Measurements from ENCODE around the gene PCDHA8.
A peak's percentile ranks its signal among the peaks of the same experiment; 100 is the strongest.
"Not testable (repeated sequence)": the region's sequence is repeated elsewhere in the genome, so short reads cannot be mapped to it uniquely, and the experiment has no call there.

The PCDHA8 gene, protein sequence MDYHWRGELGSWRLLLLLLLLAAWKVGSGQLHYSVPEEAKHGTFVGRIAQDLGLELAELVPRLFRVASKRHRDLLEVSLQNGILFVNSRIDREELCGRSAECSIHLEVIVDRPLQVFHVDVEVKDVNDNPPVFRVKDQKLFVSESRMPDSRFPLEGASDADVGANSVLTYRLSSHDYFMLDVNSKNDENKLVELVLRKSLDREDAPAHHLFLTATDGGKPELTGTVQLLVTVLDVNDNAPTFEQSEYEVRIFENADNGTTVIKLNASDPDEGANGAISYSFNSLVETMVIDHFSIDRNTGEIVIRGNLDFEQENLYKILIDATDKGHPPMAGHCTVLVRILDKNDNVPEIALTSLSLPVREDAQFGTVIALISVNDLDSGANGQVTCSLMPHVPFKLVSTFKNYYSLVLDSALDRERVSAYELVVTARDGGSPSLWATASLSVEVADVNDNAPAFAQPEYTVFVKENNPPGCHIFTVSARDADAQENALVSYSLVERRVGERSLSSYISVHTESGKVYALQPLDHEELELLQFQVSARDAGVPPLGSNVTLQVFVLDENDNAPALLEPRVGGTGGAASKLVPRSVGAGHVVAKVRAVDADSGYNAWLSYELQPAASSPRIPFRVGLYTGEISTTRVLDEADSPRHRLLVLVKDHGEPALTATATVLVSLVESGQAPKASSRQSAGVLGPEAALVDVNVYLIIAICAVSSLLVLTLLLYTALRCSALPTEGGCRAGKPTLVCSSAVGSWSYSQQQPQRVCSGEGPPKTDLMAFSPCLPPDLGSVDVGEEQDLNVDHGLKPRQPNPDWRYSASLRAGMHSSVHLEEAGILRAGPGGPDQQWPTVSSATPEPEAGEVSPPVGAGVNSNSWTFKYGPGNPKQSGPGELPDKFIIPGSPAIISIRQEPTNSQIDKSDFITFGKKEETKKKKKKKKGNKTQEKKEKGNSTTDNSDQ

DNA sequence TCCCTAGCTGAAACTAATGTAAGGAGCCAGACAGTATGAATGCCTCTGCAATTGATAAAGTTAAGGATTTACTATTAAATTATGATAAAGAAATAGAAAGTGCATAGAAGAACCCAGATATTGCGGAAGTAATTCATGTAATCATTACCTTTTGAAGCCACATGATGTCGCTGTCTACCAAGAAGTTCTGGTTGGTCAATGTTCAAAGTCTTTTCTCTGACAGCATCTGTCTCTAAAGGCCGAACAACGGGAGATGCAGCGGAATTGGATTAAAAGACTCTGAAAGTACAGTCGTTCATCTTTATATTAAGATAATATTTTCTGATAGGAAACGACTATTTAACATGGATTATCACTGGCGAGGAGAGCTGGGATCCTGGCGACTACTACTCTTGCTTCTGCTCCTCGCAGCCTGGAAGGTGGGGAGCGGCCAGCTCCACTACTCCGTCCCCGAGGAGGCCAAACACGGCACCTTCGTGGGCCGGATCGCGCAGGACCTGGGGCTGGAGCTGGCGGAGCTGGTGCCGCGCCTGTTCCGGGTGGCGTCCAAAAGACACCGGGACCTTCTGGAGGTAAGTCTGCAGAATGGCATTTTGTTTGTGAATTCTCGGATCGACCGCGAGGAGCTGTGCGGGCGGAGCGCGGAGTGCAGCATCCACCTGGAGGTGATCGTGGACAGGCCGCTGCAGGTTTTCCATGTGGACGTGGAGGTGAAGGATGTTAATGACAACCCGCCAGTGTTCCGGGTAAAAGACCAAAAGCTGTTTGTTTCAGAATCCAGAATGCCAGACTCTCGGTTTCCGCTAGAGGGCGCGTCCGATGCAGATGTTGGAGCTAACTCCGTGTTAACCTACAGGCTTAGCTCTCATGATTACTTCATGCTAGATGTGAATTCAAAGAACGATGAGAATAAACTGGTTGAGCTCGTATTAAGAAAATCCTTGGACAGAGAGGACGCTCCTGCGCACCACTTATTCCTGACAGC lies at the start of gene PCDHA8:
TSS of gene PCDHA8 (plus strand) at position 210 of the 985 bp plus-strand sequence. CDS start at position 345, 135 bp downstream.
- DNase-seq, result peak; percentile 4

DNA sequence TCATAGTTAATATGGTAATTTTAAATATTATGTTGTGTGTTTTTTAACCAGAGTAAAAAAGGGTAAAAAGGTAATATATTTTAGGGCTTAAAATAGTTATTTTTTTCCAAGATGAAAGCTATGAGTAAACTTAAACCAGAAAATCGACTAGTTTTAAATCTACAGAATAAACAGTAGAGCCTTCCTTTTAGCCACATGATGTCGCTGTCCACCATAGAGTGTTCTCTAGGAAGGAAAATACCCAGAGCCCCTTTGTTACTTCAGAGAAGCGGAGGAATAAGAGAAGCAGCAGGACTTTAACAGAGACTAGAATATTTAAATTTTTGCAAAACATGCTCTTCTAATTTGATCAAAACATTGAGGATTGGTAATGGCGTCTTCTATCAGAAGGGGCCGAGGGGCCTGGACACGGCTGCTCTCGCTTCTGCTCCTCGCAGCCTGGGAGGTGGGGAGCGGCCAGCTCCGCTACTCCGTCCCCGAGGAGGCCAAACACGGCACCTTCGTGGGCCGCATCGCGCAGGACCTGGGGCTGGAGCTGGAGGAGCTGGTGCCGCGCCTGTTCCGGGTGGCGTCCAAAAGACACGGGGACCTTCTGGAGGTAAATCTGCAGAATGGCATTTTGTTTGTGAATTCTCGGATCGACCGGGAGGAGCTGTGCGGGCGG lies 46.3 kb upstream of the PCDHA8 start, which contains the start of gene PCDHA2:
TSS of gene PCDHA2 (plus strand) at position 258 of the 664 bp plus-strand sequence.
- no peak for DNase-seq

DNA sequence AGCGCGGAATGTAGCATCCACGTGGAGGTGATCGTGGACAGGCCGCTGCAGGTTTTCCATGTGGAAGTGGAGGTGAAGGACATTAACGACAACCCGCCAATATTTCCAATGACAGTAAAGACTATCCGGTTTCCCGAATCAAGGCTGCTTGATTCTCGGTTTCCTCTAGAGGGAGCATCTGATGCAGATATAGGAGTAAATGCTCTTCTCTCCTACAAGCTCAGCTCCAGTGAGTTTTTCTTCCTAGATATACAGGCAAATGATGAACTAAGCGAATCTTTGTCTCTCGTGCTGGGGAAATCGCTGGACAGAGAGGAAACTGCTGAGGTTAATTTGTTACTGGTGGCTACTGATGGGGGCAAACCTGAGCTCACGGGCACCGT lies 45.7 kb upstream of the PCDHA8 start:
- DNase-seq, result no peak

DNA sequence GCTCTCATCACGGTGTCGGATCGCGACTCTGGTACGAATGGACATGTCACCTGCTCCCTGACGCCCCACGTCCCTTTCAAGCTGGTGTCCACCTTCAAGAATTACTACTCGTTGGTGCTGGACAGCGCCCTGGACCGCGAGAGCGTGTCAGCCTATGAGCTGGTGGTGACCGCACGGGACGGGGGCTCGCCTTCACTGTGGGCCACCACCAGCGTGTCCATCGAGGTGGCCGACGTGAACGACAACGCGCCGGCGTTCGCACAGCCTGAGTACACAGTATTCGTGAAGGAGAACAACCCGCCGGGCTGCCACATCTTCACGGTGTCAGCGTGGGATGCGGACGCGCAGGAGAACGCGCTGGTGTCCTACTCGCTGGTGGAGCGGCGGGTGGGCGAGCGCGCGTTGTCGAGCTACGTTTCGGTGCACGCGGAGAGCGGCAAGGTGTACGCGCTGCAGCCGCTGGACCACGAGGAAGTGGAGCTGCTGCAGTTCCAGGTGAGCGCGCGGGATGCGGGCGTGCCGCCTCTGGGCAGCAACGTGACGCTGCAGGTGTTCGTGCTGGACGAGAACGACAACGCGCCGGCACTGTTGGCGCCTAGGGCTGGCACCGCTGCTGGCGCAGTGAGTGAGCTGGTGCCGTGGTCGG lies 44.8 kb upstream of the PCDHA8 start:
- DNase-seq, result not testable (repeated sequence)

DNA sequence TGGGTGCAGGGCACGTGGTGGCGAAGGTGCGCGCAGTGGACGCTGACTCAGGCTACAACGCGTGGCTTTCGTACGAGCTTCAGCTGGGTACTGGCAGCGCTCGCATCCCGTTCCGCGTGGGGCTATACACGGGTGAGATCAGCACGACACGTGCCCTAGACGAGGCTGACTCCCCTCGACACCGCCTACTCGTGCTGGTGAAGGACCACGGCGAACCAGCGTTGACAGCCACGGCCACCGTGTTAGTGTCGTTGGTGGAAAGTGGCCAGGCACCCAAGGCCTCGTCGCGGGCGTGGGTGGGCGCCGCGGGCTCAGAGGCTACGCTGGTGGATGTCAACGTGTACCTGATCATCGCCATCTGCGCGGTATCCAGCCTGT lies 44.3 kb upstream of the PCDHA8 start:
- no peak for DNase-seq

DNA sequence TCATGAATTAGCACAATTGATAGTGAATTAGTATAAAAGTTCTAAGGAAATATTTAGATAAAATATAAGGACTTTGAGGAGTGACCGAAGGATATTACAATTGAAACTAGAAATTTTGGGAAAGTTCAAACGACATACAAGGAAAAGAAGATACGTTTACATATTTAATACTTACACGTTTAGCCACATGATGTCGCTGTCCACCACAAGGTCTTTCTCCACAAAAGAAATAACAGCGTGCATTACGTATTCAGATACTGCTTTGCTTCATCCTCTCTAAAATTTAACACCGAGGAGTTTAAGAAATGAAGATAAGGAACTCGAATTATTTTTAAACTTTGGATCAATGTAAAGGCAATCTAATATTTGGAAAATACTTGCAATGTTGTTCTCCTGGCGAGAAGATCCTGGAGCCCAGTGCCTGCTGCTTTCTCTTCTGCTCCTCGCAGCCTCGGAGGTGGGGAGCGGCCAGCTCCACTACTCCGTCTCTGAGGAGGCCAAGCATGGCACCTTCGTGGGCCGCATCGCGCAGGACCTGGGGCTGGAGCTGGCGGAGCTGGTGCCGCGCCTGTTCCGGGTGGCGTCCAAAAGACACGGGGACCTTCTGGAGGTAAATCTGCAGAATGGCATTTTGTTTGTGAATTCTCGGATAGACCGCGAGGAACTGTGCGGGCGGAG lies 40.0 kb upstream of the PCDHA8 start, which contains the start of gene PCDHA3:
TSS of gene PCDHA3 (plus strand) at position 242 of the 678 bp plus-strand sequence.
- DNase-seq, result no peak

DNA sequence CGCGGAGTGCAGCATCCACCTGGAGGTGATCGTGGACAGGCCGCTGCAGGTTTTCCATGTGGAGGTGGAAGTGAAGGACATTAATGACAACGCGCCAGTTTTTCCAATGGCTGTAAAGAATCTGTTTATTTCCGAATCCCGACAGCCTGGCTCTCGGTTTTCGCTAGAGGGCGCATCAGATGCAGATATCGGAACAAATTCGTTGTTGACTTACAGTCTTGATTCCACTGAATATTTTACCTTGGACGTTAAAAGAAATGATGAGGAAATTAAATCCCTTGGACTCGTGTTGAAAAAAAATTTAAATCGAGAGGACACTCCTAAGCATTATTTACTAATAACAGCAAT lies 39.5 kb upstream of the PCDHA8 start:
- DNase-seq, result no peak

DNA sequence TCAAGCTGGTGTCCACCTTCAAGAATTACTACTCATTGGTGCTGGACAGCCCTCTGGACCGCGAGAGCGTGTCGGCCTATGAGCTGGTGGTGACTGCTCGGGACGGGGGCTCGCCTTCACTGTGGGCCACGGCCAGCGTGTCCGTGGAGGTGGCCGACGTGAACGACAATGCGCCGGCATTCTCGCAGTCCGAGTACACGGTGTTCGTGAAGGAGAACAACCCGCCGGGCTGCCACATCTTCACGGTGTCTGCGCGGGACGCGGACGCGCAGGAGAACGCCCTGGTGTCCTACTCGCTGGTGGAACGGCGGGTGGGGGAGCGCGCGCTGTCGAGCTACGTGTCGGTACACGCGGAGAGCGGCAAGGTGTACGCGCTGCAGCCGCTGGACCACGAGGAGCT lies 38.6 kb upstream of the PCDHA8 start:
- DNase-seq, result not testable (repeated sequence)

DNA sequence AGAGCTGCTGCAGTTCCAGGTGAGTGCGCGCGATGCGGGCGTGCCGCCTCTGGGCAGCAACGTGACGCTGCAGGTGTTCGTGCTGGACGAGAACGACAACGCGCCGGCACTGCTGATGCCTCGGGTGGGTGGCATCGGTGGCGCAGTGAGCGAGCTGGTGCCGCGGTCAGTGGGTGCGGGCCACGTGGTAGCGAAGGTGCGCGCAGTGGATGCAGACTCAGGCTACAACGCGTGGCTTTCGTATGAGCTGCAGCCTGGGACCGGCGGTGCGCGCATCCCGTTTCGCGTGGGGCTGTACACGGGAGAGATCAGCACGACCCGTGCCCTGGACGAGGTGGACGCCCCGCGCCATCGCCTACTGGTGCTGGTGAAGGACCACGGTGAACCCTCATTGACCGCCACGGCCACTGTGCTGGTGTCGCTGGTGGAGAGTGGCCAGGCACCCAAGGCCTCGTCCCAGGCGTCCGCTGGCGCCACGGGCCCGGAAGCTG lies 38.2 kb upstream of the PCDHA8 start:
- no peak for DNase-seq

DNA sequence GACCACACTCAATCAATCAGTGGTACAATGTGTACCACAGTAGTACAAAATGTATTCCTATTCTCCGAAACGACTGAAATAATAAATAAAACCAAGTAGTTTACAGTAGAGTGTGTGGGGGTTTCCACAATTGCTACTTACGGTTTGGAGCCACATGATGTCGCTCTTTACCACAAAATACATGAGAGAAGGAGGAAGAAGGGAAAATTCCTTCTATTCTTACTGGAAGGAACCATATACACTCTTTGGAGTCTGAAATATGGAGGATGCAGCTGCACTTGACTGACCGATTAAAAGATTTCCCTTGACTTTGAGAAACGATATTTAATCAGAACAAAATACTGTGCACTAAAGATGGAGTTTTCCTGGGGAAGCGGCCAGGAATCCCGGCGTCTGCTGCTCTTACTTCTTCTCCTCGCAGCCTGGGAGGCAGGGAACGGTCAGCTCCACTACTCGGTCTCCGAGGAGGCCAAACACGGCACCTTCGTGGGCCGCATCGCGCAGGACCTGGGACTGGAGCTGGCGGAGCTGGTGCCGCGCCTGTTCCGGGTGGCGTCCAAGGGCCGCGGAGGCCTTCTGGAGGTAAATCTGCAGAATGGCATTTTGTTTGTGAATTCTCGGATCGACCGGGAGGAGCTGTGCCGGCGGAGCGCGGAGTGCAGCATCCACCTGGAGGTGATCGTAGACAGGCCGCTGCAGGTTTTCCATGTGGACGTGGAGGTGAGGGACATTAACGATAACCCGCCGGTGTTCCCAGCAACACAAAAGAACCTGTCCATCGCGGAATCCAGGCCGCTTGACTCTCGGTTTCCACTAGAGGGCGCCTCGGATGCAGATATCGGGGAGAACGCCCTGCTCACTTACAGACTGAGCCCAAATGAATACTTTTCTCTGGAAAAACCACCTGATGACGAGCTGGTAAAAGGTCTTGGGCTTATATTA lies 33.9 kb upstream of the PCDHA8 start, which contains the start of gene PCDHA4:
TSS of gene PCDHA4 (plus strand) at position 235 of the 942 bp plus-strand sequence.
- no peak for DNase-seq

DNA sequence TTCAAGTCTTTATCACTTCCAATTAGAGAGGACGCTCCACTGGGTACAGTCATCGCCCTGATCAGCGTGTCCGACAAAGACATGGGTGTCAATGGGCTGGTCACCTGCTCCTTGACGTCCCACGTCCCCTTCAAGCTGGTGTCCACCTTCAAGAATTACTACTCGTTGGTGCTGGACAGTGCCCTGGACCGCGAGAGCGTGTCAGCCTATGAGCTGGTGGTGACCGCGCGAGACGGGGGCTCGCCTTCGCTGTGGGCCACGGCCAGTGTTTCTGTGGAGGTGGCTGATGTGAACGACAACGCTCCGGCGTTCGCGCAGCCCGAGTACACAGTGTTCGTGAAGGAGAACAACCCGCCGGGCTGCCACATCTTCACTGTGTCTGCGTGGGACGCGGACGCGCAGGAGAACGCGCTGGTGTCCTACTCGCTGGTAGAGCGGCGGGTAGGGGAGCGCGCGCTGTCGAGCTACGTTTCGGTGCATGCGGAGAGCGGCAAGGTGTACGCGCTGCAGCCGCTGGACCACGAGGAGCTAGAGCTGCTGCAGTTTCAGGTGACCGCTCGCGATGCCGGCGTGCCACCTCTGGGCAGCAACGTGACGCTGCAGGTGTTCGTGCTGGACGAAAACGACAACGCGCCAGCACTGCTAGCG lies 32.6 kb upstream of the PCDHA8 start:
- DNase-seq, result not testable (repeated sequence)

DNA sequence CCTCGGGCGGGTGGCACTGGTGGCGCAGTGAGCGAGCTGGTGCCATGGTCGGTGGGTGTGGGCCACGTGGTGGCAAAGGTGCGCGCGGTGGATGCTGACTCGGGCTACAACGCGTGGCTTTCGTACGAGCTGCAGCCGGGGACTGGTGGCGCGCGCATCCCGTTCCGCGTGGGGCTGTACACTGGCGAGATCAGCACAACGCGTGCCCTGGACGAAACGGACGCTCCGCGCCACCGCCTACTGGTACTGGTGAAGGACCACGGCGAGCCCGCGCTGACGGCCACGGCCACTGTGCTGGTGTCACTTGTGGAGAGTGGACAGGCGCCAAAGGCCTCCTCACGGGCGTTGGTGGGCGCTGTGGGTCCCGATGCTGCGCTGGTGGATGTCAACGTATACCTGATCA lies 32.1 kb upstream of the PCDHA8 start:
- DNase-seq, result no peak

DNA sequence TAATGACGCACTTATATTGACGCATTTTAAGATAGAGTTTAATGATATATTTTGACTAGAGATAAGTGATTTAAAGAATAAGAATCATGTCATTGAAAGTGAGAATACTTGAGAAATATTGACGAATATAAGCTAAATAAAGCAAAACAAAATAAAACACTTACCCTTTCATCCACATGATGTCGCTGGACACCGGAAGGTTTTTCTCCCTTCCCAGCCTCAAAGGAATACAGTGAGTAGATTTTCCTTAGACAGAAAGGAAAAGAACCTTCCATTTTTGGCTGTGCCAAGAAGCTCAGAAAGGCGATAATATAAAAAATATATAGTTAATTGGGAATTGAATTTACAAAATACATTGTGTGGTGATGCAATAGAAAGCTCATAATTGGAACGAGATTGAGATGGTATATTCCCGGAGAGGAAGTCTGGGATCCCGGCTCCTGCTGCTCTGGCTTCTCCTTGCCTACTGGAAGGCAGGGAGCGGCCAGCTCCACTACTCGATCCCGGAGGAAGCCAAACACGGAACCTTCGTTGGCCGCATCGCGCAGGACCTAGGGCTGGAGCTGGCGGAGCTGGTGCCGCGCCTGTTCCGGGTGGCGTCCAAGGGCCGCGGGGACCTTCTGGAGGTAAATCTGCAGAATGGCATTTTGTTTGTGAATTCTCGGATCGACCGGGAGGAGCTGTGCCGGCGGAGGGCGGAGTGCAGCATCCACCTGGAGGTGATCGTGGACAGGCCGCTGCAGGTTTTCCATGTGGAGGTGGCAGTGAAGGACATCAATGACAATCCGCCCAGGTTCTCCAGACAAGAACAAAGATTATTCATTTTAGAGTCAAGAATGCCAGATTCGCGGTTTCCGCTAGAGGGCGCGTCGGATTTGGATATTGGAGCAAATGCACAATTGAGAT lies 19.4 kb upstream of the PCDHA8 start, which contains the start of gene PCDHA5:
TSS of gene PCDHA5 (plus strand) at position 239 of the 906 bp plus-strand sequence.
- no peak for DNase-seq

DNA sequence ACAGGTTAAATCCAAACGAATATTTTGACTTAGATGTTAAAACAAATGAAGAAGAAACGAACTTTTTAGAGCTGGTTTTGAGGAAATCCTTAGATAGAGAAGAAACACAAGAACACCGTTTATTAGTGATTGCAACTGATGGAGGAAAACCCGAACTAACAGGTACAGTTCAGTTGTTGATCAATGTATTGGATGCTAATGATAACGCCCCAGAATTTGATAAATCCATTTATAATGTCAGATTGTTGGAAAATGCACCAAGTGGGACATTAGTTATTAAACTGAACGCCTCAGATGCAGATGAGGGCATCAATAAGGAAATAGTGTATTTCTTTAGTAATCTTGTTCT lies 18.7 kb upstream of the PCDHA8 start:
- DNase-seq, result no peak

DNA sequence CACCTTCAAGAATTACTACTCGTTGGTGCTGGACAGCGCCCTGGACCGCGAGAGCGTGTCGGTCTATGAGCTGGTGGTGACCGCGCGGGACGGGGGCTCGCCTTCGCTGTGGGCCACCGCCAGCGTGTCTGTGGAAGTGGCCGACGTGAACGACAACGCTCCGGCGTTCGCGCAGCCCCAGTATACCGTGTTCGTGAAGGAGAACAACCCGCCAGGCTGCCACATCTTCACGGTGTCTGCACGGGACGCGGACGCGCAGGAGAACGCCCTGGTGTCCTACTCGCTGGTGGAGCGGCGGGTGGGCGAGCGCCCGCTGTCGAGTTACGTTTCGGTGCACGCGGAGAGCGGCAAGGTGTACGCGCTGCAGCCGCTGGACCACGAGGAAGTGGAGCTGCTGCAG lies 18.0 kb upstream of the PCDHA8 start:
- DNase-seq, result not testable (repeated sequence)

DNA sequence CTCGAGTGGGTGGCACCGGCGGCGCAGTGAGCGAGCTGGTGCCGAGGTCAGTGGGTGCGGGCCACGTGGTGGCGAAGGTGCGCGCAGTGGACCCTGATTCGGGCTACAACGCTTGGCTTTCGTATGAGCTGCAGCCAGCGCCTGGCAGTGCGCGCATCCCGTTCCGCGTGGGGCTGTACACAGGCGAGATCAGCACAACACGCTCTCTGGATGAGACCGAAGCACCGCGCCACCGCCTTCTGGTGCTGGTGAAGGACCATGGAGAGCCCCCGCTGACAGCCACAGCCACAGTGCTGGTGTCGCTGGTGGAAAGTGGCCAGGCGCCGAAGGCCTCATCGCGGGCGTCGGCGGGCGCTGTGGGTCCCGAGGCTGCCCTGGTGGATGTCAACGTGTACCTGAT lies 17.5 kb upstream of the PCDHA8 start:
- DNase-seq, result no peak

DNA sequence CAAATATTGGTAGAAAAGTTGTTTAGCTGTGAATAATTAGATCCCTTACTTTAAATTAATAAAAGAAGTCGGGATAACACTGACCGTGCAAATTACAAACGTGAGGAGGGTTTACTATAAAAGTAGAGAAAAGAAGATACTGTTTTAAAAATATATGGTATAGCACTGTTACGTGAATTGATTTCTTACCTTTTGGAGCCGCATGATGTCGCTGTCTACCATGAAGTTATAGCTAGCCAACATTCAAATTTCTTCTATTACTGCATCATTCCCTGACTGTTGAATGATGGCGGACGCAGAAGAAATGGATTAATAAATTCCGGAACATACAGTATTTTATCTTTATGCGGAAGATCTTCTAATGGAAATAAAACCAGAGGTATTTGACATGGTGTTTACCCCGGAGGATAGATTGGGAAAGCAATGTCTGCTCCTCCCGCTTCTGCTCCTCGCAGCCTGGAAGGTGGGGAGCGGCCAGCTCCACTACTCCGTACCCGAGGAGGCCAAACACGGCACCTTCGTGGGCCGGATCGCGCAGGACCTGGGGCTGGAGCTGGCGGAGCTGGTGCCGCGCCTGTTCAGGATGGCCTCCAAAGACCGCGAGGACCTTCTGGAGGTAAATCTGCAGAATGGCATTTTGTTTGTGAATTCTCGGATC lies 13.2 kb upstream of the PCDHA8 start, which contains the start of gene PCDHA6:
TSS of gene PCDHA6 (plus strand) at position 257 of the 658 bp plus-strand sequence. CDS start at position 389, 132 bp downstream.
- no peak for DNase-seq

Measured in CD4-positive, alpha-beta T cell treated with Interleukin-10 for 1 hour (primary cell).